GM21381 (cell line): Measurements from ENCODE around the gene NINJ1.

Source experiments
- ATAC-seq: cut with Tn5 transposase; IDR thresholded peaks from one replicate; pipeline ENCODE4 v1.9.1; 2021; ENCODE audit warnings: mild to moderate bottlenecking, moderate library complexity; ENCODE audit not compliant: unreplicated experiment

Gene NINJ1

GRCh38 chr9:93134015-93134739 lies at the start of gene NINJ1:
Gene NINJ1, minus strand, starts transcription at chr9:93134251. Its CDS starts 34 bp downstream, at chr9:93134217.
- peak; percentile 73 for ATAC-seq

- ATAC-seq, result no peak
Observed at GRCh38 chr9:93183131-93183662, 49.1 kb upstream of the NINJ1 start.

DNA sequence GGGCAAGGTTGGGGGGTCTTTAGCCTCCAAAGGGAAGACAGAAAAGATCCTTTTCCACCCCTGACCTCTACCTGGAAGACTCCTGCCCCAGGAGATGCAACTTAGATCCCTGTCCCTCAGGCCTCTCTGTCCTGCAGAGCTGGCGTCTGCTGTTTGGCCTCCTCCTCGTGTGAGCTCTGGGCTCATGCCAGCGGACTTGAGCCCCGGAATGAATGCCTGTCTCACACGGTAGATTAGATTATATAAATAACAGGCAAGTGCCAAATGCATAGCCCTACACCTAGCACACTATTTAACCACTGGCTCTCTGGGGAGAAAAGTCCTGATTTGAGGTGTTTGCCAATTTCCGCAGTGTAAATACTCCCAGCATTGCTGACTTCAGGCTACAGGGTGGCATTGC lies 48.5 kb upstream of the NINJ1 start:
- ATAC-seq, result no peak

- ATAC-seq, result no peak
Observed at GRCh38 chr9:93181672-93182435, 47.8 kb upstream of the NINJ1 start.

DNA sequence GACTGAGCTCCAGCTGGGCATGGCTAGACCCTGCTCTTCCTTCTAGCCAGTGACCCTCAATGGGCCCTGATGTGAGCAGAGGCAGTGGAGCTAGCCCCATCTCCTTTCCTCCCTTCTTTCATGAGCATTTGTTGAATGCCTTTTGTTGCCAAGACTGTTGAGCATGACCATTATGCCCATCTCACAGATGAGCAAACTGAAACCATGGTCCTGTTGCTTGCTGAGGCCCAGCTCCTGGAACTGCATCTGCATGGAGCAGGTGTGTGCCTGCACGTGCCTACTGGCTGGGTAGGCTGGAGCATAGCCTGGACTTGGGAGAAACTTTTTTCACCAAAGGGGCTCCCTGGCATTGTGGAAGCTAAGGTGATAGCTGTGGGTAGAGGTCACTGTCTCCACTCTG lies 46.9 kb upstream of the NINJ1 start:
- no peak for ATAC-seq

DNA sequence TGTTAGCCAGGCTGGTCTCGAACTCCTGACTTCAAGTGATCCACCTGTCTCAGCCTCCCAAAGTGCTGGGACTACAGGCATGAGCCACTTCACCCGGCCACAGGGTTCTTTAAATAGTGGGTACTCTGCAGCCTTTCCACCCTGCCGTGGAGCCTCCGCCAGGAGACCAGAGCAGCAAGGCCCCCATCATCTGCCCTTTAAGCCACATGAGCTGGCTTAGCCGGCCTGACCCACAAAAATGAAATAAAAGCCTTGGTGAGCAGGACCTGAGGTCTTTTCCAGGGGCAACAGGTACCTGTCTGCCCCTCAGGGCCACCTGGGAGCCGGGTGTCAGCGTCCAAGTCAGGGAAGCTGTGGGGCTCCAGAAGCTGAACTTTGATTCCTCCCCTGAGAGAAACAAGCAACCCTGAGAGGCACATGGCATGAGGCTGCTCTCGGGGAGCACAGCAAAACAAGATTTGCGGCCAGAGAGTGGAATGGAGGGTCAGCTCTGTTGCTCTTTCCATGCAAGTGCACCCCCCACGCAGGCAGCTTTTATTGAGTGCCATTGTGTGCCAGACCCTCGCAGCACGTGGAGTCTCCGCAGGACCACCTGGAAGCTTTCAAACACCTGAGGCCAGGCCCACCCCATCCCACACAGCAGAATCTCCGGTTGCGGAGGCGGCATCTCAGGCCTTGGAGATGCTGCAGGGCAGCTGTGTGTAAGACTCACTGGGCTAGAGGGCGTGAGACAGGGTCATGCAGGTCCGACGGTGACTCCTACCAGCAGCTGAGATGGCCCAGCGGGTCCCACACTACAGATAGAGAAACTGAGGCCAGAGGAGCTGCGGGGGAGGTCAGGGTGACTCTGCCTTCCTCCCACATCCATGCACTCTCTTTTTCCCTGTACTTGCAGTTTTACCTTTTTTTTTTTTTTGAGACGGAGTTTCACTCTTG lies 45.1 kb upstream of the NINJ1 start:
- no peak for ATAC-seq

GRCh38 chr9:93177676-93178075 lies 43.6 kb upstream of the NINJ1 start:
- ATAC-seq, result no peak

DNA sequence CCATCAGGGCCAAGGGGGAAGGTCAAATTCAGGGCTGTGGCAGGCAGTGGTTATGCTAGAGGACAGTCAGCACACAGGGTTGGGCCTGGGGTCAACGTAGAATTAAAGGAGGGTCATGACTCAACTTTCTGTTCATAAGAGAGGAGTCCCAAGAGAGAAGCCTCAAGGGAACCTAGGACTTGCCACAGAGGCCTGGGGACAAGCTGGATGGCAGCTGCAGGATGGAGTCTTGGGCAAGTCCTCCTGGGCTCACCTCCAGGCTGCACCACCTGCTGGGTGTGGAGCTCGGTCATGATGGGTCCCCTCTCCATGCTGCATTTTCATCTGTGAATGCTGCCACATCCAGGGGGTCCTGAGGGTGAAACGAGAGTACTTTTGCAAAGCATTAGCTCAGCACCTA lies 40.9 kb upstream of the NINJ1 start:
- no peak for ATAC-seq

DNA sequence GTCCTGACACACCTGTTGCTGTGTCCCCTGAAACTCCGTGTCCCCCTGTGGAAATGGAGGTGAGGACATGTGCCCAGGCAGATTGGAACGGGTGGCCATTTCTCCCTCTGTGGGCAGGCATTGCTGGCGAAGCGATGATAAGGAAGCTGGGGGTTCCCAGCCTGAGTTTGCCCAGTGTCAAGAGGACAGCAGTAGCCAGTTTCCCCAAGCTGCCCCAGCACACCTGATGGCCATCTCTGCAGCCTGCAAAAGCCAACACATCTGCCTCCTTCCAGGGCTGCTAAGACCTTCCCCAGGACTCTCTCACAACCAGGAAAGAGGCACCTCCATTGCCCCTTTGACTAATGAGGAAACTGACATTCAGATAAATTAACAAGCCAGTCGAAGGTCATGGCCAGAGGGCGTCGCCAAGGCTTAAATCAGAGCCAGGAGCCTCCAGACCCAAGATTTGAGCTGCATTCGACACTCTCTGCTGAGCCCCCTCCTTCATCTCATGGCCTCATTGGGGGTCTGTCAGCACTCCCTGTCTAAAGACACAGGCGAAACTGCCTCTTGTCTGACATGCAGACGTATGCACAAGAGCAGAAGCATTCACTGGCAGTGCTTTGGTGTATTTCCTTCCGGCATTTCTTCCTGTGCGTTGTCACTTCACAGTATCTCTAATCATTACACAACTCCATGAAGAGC lies 39.5 kb upstream of the NINJ1 start:
- no peak for ATAC-seq

DNA sequence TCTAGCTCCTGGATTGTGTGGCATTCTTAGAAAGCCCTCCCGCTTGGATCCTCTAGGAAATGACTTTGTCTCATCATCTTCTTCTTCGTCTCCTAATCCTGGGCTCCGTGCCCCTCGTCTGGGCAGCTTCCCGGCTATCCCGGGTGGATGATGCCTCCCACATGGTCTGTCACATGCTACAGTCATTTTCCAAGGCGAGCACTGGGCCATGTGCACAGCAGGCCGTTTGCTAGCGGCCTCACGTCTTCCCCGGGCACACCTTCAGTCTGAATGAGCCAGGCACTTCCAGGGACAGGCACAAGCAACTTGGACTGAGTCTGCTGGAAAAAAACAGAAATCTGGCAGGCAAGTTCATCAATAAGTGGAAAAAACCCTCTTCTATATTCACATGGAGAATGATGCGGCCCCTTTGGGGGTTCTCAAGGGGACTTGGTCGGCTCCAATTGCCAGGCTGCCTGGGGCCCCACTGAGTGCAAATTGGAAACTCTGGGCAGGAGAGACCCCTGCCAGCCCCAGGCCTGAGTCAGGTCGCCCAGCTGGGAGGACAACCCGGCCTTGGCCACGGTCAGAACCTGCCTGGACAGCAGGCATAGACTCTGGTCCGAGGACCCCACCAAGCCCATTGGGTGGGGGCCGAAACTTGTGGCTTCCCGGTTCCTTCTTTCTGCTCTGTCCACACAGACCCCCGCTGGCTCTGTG lies 38.8 kb upstream of the NINJ1 start:
- no peak for ATAC-seq

DNA sequence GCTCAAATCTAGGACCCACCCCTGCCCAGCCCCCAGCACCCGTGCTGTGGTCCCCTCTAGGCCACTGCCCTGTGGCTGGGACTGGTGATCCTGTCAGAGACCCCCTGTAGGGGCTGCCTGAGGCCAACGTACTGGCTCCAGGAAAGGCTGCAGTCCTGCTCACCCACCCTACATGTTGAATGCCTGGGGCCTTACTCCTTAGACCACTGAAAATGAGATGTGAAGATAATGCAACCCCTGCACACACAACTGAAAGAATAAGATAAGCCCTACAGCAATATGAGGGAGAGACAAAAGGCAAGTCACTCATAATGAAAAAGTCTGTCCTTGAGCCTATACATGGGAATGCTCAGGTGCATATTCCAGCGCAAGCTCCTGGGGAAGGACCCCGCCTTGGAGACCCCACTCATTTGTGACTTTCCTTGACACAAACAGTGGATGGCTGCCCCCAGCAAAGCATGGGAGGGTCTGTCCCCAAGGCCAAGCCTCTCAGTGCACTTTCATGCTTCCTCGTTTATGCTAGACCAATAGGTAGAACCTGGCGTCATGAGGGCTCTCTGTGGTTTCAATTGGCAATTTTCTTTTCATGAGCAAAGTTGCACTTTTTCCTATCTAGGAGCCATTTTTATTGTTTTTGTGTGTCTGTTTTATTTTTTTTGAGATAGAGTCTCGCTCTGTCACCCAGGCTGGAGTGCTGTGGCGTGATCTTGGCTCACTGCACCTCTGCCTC lies 37.4 kb upstream of the NINJ1 start:
- no peak for ATAC-seq

DNA sequence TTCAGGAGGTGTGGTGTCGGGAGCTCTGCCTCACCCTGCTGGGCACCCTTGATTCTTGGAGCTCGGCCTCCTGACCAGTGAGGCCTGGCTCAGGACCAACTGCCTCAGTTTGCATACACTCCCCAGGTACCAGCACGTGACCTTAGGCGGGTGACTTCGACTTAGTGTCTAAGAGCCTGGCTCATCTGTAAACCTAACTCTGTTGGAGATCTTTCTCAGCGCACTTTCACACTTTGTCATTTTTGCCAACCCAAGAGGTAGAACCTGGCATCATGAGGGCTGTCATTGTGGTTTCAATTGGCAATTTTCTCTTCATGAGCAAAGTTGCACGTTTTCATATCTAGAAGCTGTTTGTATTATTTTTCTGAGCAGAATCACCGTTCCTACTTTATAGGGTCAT lies 36.5 kb upstream of the NINJ1 start:
- ATAC-seq, result no peak

DNA sequence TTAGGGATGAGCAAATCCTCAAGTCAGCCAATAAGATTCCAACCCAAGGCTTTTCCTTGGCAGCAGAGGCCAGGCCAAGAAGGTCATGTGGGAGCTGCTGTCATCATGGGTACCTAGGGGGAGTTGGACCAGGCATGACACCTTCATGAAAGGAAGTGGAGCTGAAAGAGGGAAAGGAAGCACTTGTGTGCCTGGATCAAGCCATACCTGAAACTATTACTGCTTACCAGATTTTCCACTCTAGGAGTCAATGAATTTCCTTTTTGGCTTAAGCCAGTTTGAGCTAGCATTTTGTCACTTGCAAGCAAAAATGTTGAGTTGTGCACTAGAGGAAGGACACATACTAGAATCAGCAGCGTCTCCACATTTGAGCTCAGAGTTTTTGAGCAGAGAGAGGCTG lies 35.4 kb upstream of the NINJ1 start:
- no peak for ATAC-seq

GRCh38 chr9:93168581-93168980 lies 34.5 kb upstream of the NINJ1 start:
- ATAC-seq, result no peak

DNA sequence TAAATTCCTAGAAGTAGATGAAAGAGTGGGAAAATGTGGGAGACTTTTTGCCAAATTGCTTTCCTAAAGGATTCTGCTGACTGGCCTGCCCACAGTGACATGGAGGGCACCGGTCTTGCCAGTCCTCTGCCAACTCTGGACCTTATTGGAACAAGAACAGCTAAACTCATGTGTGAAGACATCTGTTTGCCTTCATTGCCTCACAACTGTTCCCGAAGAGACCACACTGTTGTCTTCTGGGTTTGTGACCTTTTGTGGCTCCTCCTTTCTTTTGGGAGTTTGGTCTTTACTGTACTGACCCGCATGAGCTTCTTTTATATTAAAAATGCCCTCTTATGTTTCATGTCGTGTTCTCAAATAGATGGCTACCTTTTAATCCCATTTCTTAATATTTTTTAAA lies 33.8 kb upstream of the NINJ1 start:
- ATAC-seq, result no peak

- ATAC-seq, result no peak
Observed at GRCh38 chr9:93167185-93167584, 33.1 kb upstream of the NINJ1 start.

DNA sequence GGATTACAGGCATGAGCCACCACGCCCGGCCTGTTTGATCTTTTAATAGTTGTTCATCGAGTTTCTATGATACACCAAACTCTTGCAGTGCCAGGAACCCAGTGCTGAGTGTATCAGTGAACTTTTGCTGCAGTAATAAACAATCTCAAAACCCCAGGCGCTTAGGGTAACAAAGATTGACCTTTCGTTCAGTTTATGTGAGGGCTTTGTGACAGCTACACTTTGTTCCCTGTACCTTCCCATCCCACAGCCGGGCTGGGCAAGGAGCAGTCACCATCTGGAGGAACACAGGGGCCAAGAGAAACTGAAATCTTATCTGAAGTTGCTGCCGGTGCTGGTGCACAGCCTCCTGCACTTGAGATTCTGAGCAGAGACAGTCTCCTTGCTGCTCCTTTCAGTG lies 32.6 kb upstream of the NINJ1 start:
- ATAC-seq, result no peak

GRCh38 chr9:93164085-93164484 lies 30.0 kb upstream of the NINJ1 start:
- ATAC-seq, result no peak
